ENCODE data around the gene TK1. TPM values are rescaled to one million over a fixed set of nuclear protein-coding genes. Genes with fewer than 3 reads are reported as not detected.

TK1 gene
- total and polyA plus RNA-seq, 3 experiments from 2014 or later = 2.2 to 86.2 (median 84.4) TPM

- no peaks in the 10 kb centered on the region for H3K9me3 Mint-ChIP-seq
- Histone ChIP-seq H3K9me3 (ENCODE audit: low read length) (no peaks in the 10 kb centered on the region), H3K27ac (ENCODE audit: low read depth, low read length) (no peak overlapping the region), H3K4me1 (ENCODE audit: insufficient read depth, low read length) (no peaks in the 10 kb centered on the region), H3K36me3 (ENCODE audit: insufficient read depth, low read length) (no peaks in the 10 kb centered on the region), H3K27me3 (ENCODE audit: insufficient read depth, low read length, poor library complexity, severe bottlenecking) (no peaks in the 10 kb centered on the region), H3K4me3 (ENCODE audit: low read length) (no peak overlapping the region)
- H3K36me3 Mint-ChIP-seq = peaks cover 0 to 1% (median 1%) of the 10 kb centered on the region in 3 donors
- no peaks in the 10 kb centered on the region for H3K27me3 Mint-ChIP-seq
- H3K27ac Mint-ChIP-seq = no peak overlapping the region
- POLR2A ChIA-PET = no interaction called here
- no peak overlapping the region for H3K4me3 Mint-ChIP-seq
- DNase-seq = no peak
- CTCF ChIA-PET = no interaction called here
- H3K4me1 Mint-ChIP-seq = peaks cover 0 to 4% (median 0%) of the 10 kb centered on the region in 3 donors
Observed at GRCh38 chr17:78196716-78197115, 9.9 kb upstream of the TK1 start.

- ChIA-PET CTCF (interaction anchor here (0.6 to 2.5 kb wide), 8 partner anchors 8 to 65 kb away, joined by 3 to 17 read pairs (median 4); no protein-coding TSS in a partner anchor), POLR2A (no interaction called here)
- Histone ChIP-seq H3K4me3 (ENCODE audit: low read length) (no peak overlapping the region), H3K27ac (ENCODE audit: low read depth, low read length) (peak overlapping the region; percentile 18), H3K27me3 (ENCODE audit: insufficient read depth, low read length, poor library complexity, severe bottlenecking) (no peaks in the 10 kb centered on the region), H3K36me3 (ENCODE audit: insufficient read depth, low read length) (no peaks in the 10 kb centered on the region), H3K9me3 (ENCODE audit: low read length) (no peaks in the 10 kb centered on the region), H3K4me1 (ENCODE audit: insufficient read depth, low read length) (peaks cover 6% of the 10 kb centered on the region)
- Mint-ChIP-seq H3K9me3 (no peaks in the 10 kb centered on the region), H3K4me1 (peaks cover 10 to 18% (median 17%) of the 10 kb centered on the region in 3 donors), H3K36me3 (no peaks in the 10 kb centered on the region), H3K27ac (peak overlapping the region in 2 of 8 donors; percentile 58 to 78), H3K4me3 (peak overlapping the region; percentile 27 to 84 (median 69)), H3K27me3 (no peaks in the 10 kb centered on the region)
- no peak for DNase-seq
Observed at GRCh38 chr17:78185981-78186691, 716 bp downstream of the TK1 start.

GRCh38 chr17:78184868-78185267, 2.0 kb downstream of the TK1 start:
- Histone ChIP-seq H3K27ac (ENCODE audit: low read depth, low read length) (no peak overlapping the region), H3K4me1 (ENCODE audit: insufficient read depth, low read length) (peaks cover 6% of the 10 kb centered on the region), H3K4me3 (ENCODE audit: low read length) (no peak overlapping the region), H3K9me3 (ENCODE audit: low read length) (no peaks in the 10 kb centered on the region), H3K27me3 (ENCODE audit: insufficient read depth, low read length, poor library complexity, severe bottlenecking) (no peaks in the 10 kb centered on the region), H3K36me3 (ENCODE audit: insufficient read depth, low read length) (no peaks in the 10 kb centered on the region)
- peaks cover 15 to 27% (median 25%) of the 10 kb centered on the region in 3 donors for H3K4me1 Mint-ChIP-seq
- H3K4me3 Mint-ChIP-seq = peak overlapping the region in 5 of 7 donors; percentile 18 to 70 (median 42)
- H3K36me3 Mint-ChIP-seq = no peaks in the 10 kb centered on the region
- POLR2A ChIA-PET = no interaction called here
- H3K27ac Mint-ChIP-seq = peak overlapping the region in 3 of 8 donors; percentile 51 to 70 (median 60)
- H3K27me3 Mint-ChIP-seq = no peaks in the 10 kb centered on the region
- CTCF ChIA-PET = interaction anchor here (1.2 kb wide), 1 partner anchor 51 kb away, joined by 4 read pairs; no protein-coding TSS in a partner anchor
- H3K9me3 Mint-ChIP-seq = no peaks in the 10 kb centered on the region
- DNase-seq = no peak

- no peaks in the 10 kb centered on the region for H3K27me3 ChIP-seq (ENCODE audit: insufficient read depth, low read length, poor library complexity, severe bottlenecking)
- no peaks in the 10 kb centered on the region for H3K9me3 ChIP-seq (ENCODE audit: low read length)
- H3K36me3 ChIP-seq (ENCODE audit: insufficient read depth, low read length) = no peaks in the 10 kb centered on the region
- Mint-ChIP-seq H3K9me3 (no peaks in the 10 kb centered on the region), H3K27me3 (no peaks in the 10 kb centered on the region), H3K4me3 (no peak overlapping the region), H3K27ac (no peak overlapping the region), H3K36me3 (no peaks in the 10 kb centered on the region), H3K4me1 (peaks cover 15 to 27% (median 25%) of the 10 kb centered on the region in 3 donors)
- no peak overlapping the region for H3K4me3 ChIP-seq (ENCODE audit: low read length)
- POLR2A ChIA-PET = no interaction called here
- CTCF ChIA-PET = no interaction called here
- H3K27ac ChIP-seq (ENCODE audit: low read depth, low read length) = no peak overlapping the region
- peaks cover 6% of the 10 kb centered on the region for H3K4me1 ChIP-seq (ENCODE audit: insufficient read depth, low read length)
- no peak for DNase-seq
Observed at GRCh38 chr17:78184351-78184750, 2.5 kb downstream of the TK1 start.

- Mint-ChIP-seq H3K4me3 (no peak overlapping the region), H3K36me3 (no peaks in the 10 kb centered on the region), H3K9me3 (no peaks in the 10 kb centered on the region), H3K27ac (peak overlapping the region in 2 of 8 donors; percentile 17 to 65), H3K4me1 (peaks cover 15 to 27% (median 25%) of the 10 kb centered on the region in 3 donors), H3K27me3 (no peaks in the 10 kb centered on the region)
- Histone ChIP-seq H3K9me3 (ENCODE audit: low read length) (no peaks in the 10 kb centered on the region), H3K27ac (ENCODE audit: low read depth, low read length) (no peak overlapping the region), H3K27me3 (ENCODE audit: insufficient read depth, low read length, poor library complexity, severe bottlenecking) (no peaks in the 10 kb centered on the region), H3K36me3 (ENCODE audit: insufficient read depth, low read length) (no peaks in the 10 kb centered on the region), H3K4me1 (ENCODE audit: insufficient read depth, low read length) (peaks cover 6% of the 10 kb centered on the region), H3K4me3 (ENCODE audit: low read length) (no peak overlapping the region)
- POLR2A ChIA-PET = no interaction called here
- CTCF ChIA-PET = no interaction called here
- DNase-seq = no peak
Observed at GRCh38 chr17:78183916-78184315, 2.9 kb downstream of the TK1 start.

GRCh38 chr17:78182504-78182903, 4.3 kb downstream of the TK1 start:
- Mint-ChIP-seq H3K27me3 (no peaks in the 10 kb centered on the region), H3K27ac (no peak overlapping the region), H3K9me3 (no peaks in the 10 kb centered on the region), H3K4me3 (no peak overlapping the region), H3K36me3 (no peaks in the 10 kb centered on the region), H3K4me1 (peaks cover 13 to 22% (median 21%) of the 10 kb centered on the region in 3 donors)
- DNase-seq = no peak
- ChIA-PET POLR2A (interaction anchor here (0.7 kb wide), 1 partner anchor 44 kb away, joined by 7 read pairs; no protein-coding TSS in a partner anchor), CTCF (no interaction called here)
- no peaks in the 10 kb centered on the region for H3K27me3 ChIP-seq (ENCODE audit: insufficient read depth, low read length, poor library complexity, severe bottlenecking)
- H3K9me3 ChIP-seq (ENCODE audit: low read length) = no peaks in the 10 kb centered on the region
- H3K4me1 ChIP-seq (ENCODE audit: insufficient read depth, low read length) = peaks cover 4% of the 10 kb centered on the region
- H3K27ac ChIP-seq (ENCODE audit: low read depth, low read length) = no peak overlapping the region
- H3K4me3 ChIP-seq (ENCODE audit: low read length) = no peak overlapping the region
- H3K36me3 ChIP-seq (ENCODE audit: insufficient read depth, low read length) = no peaks in the 10 kb centered on the region

GRCh38 chr17:78180508-78180907, 6.3 kb downstream of the TK1 start:
- POLR2A ChIA-PET = no interaction called here

GRCh38 chr17:78180083-78180482, 6.8 kb downstream of the TK1 start:
- Mint-ChIP-seq H3K27me3 (no peaks in the 10 kb centered on the region), H3K36me3 (no peaks in the 10 kb centered on the region), H3K9me3 (no peaks in the 10 kb centered on the region), H3K4me3 (peak overlapping the region; percentile 46 to 86 (median 65)), H3K4me1 (peaks cover 13 to 28% (median 22%) of the 10 kb centered on the region in 3 donors), H3K27ac (peak overlapping the region in 7 of 8 donors; percentile 37 to 89 (median 68))
- Histone ChIP-seq H3K27ac (ENCODE audit: low read depth, low read length) (no peak overlapping the region), H3K4me1 (ENCODE audit: insufficient read depth, low read length) (peaks cover 12% of the 10 kb centered on the region), H3K9me3 (ENCODE audit: low read length) (no peaks in the 10 kb centered on the region), H3K27me3 (ENCODE audit: insufficient read depth, low read length, poor library complexity, severe bottlenecking) (no peaks in the 10 kb centered on the region), H3K4me3 (ENCODE audit: low read length) (no peak overlapping the region), H3K36me3 (ENCODE audit: insufficient read depth, low read length) (no peaks in the 10 kb centered on the region)
- DNase-seq = no peak
- ChIA-PET POLR2A (no interaction called here), CTCF (interaction anchor here (0.6 to 1.5 kb wide), 4 partner anchors 27 to 52 kb away, joined by 3 to 4 read pairs (median 4); partner anchors contain the start of gene TMC6)

More at GRCh38 chr17:78180508-78180907, 6.3 kb downstream of the TK1 start:
- no peaks in the 10 kb centered on the region for H3K27me3 Mint-ChIP-seq
- Histone ChIP-seq H3K9me3 (ENCODE audit: low read length) (no peaks in the 10 kb centered on the region), H3K27ac (ENCODE audit: low read depth, low read length) (no peak overlapping the region), H3K36me3 (ENCODE audit: insufficient read depth, low read length) (no peaks in the 10 kb centered on the region), H3K4me1 (ENCODE audit: insufficient read depth, low read length) (peaks cover 12% of the 10 kb centered on the region), H3K4me3 (ENCODE audit: low read length) (no peak overlapping the region), H3K27me3 (ENCODE audit: insufficient read depth, low read length, poor library complexity, severe bottlenecking) (no peaks in the 10 kb centered on the region)
- H3K9me3 Mint-ChIP-seq = no peaks in the 10 kb centered on the region
- H3K27ac Mint-ChIP-seq = peak overlapping the region in 7 of 8 donors; percentile 6 to 89 (median 52)
- CTCF ChIA-PET = interaction anchor here (1.0 to 1.5 kb wide), 3 partner anchors 42 to 52 kb away, joined by 3 to 4 read pairs (median 3); partner anchors contain the start of gene TMC6
- DNase-seq = no peak
- peaks cover 13 to 23% (median 23%) of the 10 kb centered on the region in 3 donors for H3K4me1 Mint-ChIP-seq
- peak overlapping the region; percentile 46 to 86 (median 65) for H3K4me3 Mint-ChIP-seq
- H3K36me3 Mint-ChIP-seq = no peaks in the 10 kb centered on the region
